Ascending aorta (tissue), 2 donors: ENCODE measurements around the gene GGT5. TPM values are rescaled to one million over a fixed set of nuclear protein-coding genes. Genes with fewer than 3 reads are reported as not detected.

Experiments used
- DNase-seq, 2 donors: peaks; one replicate each; pipeline ENCODE4 v3.0.0-alpha.2; 2019; ENCODE audit warnings: low spot score in 2 of 2
- H3K27ac ChIP-seq, 2 donors: fragments of 200-600 bp; sonication (generic); one replicate each; pipeline ENCODE4 v1.5.1; 2016 to 2017; ENCODE audit warnings: mild to moderate bottlenecking in 1 of 2
- H3K27me3 ChIP-seq: fragments of 200-600 bp; sonication (generic); one replicate; pipeline ENCODE4 v1.5.1; 2017
- H3K36me3 ChIP-seq, 2 donors: fragments of 200-600 bp; sonication (generic); one replicate each; pipeline ENCODE4 v1.5.1; 2016
- H3K4me1 ChIP-seq, 2 donors: fragments of 200-600 bp; sonication (generic); one replicate each; pipeline ENCODE4 v1.5.1; 2016 to 2017; ENCODE audit warnings: mild to moderate bottlenecking in 1 of 2
- H3K4me3 ChIP-seq, 2 donors: fragments of 200-600 bp; sonication (generic); one replicate each; pipeline ENCODE4 v1.5.1; 2016 to 2017; ENCODE audit warnings: mild to moderate bottlenecking in 1 of 2
- H3K9me3 ChIP-seq, 2 donors: fragments of 200-600 bp; sonication (generic); one replicate each; pipeline ENCODE4 v1.5.1; 2016
- CTCF ChIP-seq, 3 experiments: fragments of 200-600 bp in 2 of 3; fragments of 450-650 bp in 1 of 3; sonication (generic) in 2 of 3; IDR thresholded peaks; one replicate each; pipeline ENCODE4 v1.5.1; 2016 to 2019; ENCODE audit warnings: antibody characterized with exemption in 3 of 3, mild to moderate bottlenecking in 1 of 3, moderate library complexity in 1 of 3
- intact Hi-C: fragments of 100-400 bp; cut with DNase I; formaldehyde crosslinking; loops from one replicate; pipeline ENCODE4 v1.15.1; 2023
- total RNA-seq: library from RNA; depleted of rRNA; stranded (reverse); fragments of >200 nt; gene quantifications from one replicate; pipeline ENCODE4 v1.1.0, GENCODE V29; 2016

Gene GGT5
- total RNA-seq, 1 donor from 2014 or later: 238 TPM

- H3K4me3 ChIP-seq: no peak overlapping the region
- intact Hi-C loops: loop anchor here (5.0 to 10.0 kb wide), 3 partner anchors 116 to 221 kb away; partner anchors contain the start of gene CABIN1
- DNase-seq: no peak
- H3K9me3 ChIP-seq: no peaks in the 10 kb centered on the region
- peaks cover 18 to 62% of the 10 kb centered on the region in 2 donors for H3K4me1 ChIP-seq
- H3K27ac ChIP-seq: peak overlapping the region; percentile 84 to 92
- no peaks in the 10 kb centered on the region for H3K27me3 ChIP-seq
- peaks cover 7 to 18% of the 10 kb centered on the region in 2 donors for H3K36me3 ChIP-seq
- TF ChIP-seq CTCF (IDR thresholded peaks at IDR 0.05): no peak
These were observed 66.9 kb downstream of the GGT5 start for GRCh38 chr22:24178021-24178431.

- intact Hi-C loops: loop anchor here (2.0 to 10.0 kb wide), 4 partner anchors 115 to 283 kb away; partner anchors contain the start of genes CABIN1 and MIF
These were observed 67.4 kb downstream of the GGT5 start for GRCh38 chr22:24177456-24177855.

GRCh38 chr22:24177045-24177444 is 67.8 kb downstream of the GGT5 start:
- H3K9me3 ChIP-seq: no peaks in the 10 kb centered on the region
- peaks cover 17 to 28% of the 10 kb centered on the region in 2 donors for H3K36me3 ChIP-seq
- no peaks in the 10 kb centered on the region for H3K27me3 ChIP-seq
- no peak for TF ChIP-seq CTCF (IDR thresholded peaks at IDR 0.05)
- DNase-seq: no peak
- H3K27ac ChIP-seq: peak overlapping the region; percentile 84 to 92
- H3K4me1 ChIP-seq: peaks cover 16 to 52% of the 10 kb centered on the region in 2 donors
- intact Hi-C loops: loop anchor here (2.0 to 10.0 kb wide), 4 partner anchors 115 to 282 kb away; partner anchors contain the start of genes CABIN1 and MIF
- H3K4me3 ChIP-seq: no peak overlapping the region

More at GRCh38 chr22:24177456-24177855, 67.4 kb downstream of the GGT5 start:
- no peaks in the 10 kb centered on the region for H3K27me3 ChIP-seq
- no peak overlapping the region for H3K4me3 ChIP-seq
- peaks cover 18 to 56% of the 10 kb centered on the region in 2 donors for H3K4me1 ChIP-seq
- no peaks in the 10 kb centered on the region for H3K9me3 ChIP-seq
- peak overlapping the region; percentile 84 to 92 for H3K27ac ChIP-seq
- peaks cover 13 to 24% of the 10 kb centered on the region in 2 donors for H3K36me3 ChIP-seq
- TF ChIP-seq CTCF (IDR thresholded peaks at IDR 0.05): no peak
- DNase-seq: no peak

GRCh38 chr22:24176630-24177029 is 68.3 kb downstream of the GGT5 start:
- Histone ChIP-seq H3K4me1 (peaks cover 15 to 48% of the 10 kb centered on the region in 2 donors), H3K4me3 (no peak overlapping the region), H3K27ac (peak overlapping the region; percentile 84 to 92), H3K36me3 (peaks cover 21 to 32% of the 10 kb centered on the region in 2 donors), H3K9me3 (no peaks in the 10 kb centered on the region), H3K27me3 (no peaks in the 10 kb centered on the region)
- TF ChIP-seq CTCF (IDR thresholded peaks at IDR 0.05): no peak
- peak in 1 of 2 donors; percentile 83 for DNase-seq
- intact Hi-C loops: loop anchor here (2.0 to 10.0 kb wide), 4 partner anchors 114 to 282 kb away; partner anchors contain the start of genes CABIN1 and MIF

DNA sequence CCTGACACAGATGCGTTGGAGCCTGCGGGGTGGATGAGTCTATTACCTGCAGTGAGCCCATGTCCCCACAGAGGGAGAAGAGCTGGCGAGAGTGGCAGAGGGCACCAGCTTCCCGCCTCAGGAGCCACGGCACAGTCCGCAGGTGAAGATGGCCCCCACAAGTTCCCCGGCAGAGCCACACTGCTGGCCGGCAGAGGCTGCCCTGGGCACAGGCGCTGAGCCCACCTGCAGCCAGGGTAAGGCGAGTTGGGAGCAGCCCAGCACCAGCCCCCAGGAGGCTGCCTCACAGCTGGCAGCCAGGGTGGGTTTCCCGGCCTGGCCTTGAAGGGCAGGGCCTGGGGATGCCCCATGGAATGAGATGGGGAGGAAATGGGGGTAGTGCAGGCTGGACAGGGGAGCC is 68.8 kb downstream of the GGT5 start:
- peaks cover 15 to 42% of the 10 kb centered on the region in 2 donors for H3K4me1 ChIP-seq
- no peak for TF ChIP-seq CTCF (IDR thresholded peaks at IDR 0.05)
- H3K27ac ChIP-seq: peak overlapping the region; percentile 84 to 92
- no peaks in the 10 kb centered on the region for H3K27me3 ChIP-seq
- DNase-seq: no peak
- peaks cover 27 to 37% of the 10 kb centered on the region in 2 donors for H3K36me3 ChIP-seq
- no peaks in the 10 kb centered on the region for H3K9me3 ChIP-seq
- intact Hi-C loops: loop anchor here (2.0 to 10.0 kb wide), 4 partner anchors 114 to 281 kb away; partner anchors contain the start of genes CABIN1 and MIF
- H3K4me3 ChIP-seq: no peak overlapping the region
